HTR-8/SVneo (cell line): ENCODE results near the gene RCBTB2.

ENCODE experiments used
- DNase-seq: peaks from one replicate; pipeline ENCODE4 v3.0.0; 2011; ENCODE audit warnings: low spot score, mixed read lengths; ENCODE audit not compliant: insufficient read length
- FAIRE-seq: peaks from 2 replicates; lab custom pipeline; 2011; peaks lifted over from hg19 to GRCh38; lab: Jason Lieb, UNC

Gene RCBTB2

DNA sequence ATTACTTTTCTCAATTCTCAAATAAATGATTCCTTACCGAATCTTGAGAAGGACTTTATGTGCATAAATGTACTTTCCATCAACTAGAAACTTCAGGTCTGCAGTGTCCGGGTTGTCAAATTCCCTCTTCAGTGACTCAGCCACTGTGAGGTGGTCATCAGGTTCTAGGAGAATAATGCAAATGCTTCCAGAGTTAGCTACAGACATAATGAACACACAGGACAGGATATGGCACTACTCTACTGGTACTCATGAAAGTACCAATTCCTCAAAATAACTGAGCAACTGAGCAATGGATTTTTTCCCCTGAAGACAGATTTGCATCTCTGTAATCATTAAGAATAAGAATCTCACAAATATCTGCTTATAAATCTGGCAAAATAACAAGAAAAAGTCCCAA is 31.2 kb downstream of the RCBTB2 start:
- FAIRE-seq = no peak
- no peak for DNase-seq

DNA sequence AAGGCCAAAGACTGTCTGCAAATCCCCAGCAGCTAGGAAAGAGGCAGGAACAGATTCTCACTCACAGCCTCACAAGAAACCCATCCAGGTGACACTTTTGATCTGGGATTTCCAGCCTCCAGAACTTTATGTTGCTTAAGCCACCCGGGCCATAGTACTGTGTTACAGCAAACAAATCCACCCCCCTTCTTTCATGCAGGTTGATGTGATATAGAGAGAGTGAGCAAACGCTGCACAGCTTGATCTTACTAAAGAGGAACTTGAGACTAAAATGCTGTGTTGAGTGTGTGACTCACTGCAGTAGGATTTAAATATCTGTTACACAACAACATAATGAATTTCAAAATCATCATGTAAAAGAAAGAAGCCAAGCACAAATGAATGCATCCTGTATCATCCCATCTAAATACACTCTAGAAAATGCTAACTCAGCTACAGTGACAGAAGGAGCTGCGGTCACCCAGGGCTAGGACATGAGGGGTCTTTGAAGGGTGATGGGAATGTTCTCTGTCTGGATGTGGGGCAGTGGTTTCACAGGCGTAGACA is 32.2 kb downstream of the RCBTB2 start:
- DNase-seq = peak; percentile 5
- FAIRE-seq = no peak

DNA sequence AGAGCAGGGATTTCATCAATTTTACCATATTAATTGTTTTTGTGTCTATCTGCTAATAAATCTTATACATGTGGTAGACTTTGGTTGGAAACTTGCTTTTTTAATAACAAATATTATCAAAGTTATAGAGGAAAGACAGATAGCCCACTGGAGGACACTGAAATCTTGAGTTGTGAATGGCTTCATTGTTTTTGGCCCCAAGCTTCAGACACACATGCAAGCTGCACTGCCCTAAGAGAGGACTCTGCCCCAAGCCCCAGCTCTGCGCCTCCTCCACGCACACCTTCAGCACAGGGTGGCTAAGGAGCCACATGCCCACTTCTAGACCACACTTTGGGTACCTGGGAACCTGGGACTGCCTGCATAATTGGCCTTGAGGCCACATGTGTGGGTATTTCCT is 35.2 kb downstream of the RCBTB2 start:
- no peak for FAIRE-seq
- no peak for DNase-seq

DNA sequence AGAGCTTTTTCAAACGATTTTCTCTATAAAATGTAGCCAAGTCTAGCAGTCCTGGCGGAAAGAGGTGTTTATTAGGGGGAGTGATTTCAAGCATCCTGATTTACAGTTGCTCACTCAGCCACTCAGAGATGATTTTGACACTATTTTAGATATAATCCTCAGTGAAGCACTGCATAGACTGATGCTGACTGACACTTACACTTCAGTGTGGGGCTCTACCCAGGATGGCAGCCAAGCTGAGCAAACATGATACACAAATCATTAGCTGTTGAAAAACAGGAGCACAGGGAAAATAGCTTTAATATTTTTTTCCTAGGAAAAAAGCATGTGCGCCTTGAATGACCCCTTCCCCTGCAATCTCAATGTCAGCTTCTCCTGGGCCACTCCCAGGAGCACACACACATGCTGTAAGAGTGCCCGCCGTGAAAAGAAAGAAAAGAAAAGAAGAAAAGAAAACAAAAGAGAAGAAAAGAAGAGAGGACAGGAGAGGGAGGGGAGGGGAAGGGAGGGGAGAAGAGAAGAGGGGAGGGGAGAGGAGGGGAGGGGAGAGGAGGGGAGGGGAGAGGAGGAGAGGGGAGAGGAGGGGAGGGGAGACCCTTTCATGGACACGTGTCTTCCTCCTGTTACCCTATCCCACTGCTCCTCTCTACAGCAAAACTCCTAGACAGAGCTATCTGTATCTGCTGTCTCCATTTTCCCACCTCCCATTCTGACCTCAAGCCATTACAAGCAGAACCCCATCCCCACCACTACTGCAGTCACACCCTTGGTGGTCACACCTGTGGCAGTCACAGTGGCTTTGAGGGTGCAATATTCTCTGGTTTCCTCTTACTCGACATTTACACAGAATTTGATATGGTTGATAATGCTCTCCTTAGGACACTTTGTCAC is 36.4 kb downstream of the RCBTB2 start:
- DNase-seq (no peak), FAIRE-seq (no peak)

GRCh38 chr13:48494874-48495273 is 38.0 kb downstream of the RCBTB2 start:
- no peak for FAIRE-seq
- DNase-seq = no peak

DNA sequence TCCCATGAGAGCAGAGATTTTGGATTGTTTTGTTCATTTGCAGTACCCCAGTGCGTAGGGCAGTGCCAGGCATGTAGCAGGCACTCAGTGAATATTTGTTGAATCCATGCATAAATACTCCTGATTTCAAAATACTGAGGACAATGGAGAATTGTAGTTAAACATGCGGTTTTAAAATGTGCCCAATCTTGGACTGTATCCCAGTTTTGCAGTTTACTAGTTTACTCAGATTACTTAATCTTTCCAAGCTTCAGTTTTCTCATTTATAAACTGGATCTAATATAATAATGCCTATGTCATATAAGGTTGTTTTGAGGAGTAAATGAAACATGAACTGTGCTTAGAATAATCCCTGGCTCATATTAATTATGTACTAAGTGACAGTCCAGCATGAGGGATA is 39.0 kb downstream of the RCBTB2 start:
- DNase-seq (no peak), FAIRE-seq (no peak)

GRCh38 chr13:48493066-48493765 is 39.7 kb downstream of the RCBTB2 start:
- no peak for FAIRE-seq
- DNase-seq = no peak

- no peak for DNase-seq
- no peak for FAIRE-seq
These were observed 40.3 kb downstream of the RCBTB2 start for GRCh38 chr13:48492470-48493065.

GRCh38 chr13:48492096-48492440 is 40.8 kb downstream of the RCBTB2 start:
- FAIRE-seq (no peak), DNase-seq (no peak)

GRCh38 chr13:48491423-48492095 is 41.3 kb downstream of the RCBTB2 start:
- FAIRE-seq (no peak), DNase-seq (no peak)

- FAIRE-seq = no peak
- no peak for DNase-seq
These were observed 42.6 kb downstream of the RCBTB2 start for GRCh38 chr13:48490241-48490640.

GRCh38 chr13:48489666-48490065 is 43.2 kb downstream of the RCBTB2 start:
- DNase-seq (no peak), FAIRE-seq (no peak)

DNA sequence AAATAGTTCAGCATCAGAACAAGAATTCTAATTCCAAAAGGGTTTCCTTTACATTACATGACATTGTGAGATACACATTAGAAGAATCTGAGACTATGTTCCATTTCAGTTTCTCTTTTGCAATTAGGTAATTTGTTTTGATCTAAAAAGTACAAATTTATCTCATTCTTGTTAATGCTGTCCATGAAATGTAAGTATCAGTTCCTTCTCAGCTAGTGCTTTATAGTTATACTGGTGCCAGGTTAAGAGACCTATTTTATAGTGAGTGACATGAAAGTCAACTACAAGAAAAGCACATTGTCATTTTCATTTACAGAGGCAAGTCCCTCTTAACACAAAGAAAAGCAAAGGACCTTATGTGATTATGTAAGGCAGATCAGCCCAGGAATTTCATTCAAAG is 43.9 kb downstream of the RCBTB2 start:
- FAIRE-seq = no peak

DNA sequence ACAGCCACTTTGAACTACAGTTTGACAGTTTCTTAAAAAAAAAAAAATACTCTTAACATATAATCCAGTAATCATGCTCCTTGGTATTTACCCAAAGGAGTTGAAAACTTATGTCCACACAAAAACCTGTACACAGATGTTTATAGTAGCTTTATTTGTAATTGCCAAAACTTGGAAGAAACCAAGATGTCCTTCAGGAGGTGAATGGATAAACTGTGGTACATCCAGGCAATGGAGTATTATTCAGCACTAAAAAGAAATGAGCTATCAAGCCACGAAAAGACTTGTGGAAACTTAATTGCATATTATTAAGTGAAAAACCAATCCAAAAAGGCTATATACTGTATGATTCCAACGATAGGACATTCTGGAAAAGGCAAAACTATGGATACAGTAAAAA is 44.9 kb downstream of the RCBTB2 start:
- DNase-seq = no peak

More for the DNA sequence above, 43.9 kb downstream of the RCBTB2 start:
- no peak for DNase-seq

DNA sequence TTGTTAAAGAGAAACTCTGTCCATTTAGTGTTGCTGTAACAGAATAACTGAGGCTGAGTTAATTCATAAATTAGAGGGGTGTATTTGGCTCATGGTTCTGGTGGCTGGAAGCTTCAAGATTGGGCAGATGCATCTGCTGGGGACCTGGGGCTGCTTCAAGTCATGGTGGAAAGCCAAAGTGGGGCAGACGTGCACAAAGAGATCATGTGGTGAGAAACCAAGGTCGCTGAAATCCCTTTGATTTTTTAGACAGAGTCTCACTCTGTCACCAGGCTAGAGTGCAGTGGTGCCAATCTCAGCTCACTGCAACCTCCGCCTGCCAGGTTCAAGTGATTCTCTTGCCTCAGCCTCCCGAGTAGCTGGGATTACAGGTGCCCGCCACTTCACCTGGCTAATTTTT is 46.0 kb downstream of the RCBTB2 start:
- DNase-seq (no peak), FAIRE-seq (no peak)

More for the DNA sequence above, 44.9 kb downstream of the RCBTB2 start:
- FAIRE-seq = no peak

DNA sequence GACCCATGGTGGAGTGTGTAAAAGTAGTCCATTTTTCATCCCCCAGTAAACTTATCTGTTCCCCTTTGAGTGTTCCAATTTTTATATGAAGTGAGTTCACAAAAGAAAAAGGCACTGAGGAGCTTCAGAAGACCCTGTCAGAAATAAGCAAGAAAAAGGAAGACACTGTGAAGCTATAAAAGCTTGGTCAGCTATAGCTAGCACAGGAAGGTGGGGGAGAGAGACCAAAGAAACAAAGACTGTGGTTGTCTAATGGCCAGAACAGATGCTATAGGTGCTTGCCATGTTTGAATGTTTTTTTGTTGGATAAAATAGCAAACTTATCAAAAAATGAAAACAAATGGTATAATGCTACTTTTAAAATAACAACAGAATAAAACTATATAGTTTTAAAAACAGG is 46.5 kb downstream of the RCBTB2 start:
- no peak for FAIRE-seq

GRCh38 chr13:48485432-48485831 is 47.4 kb downstream of the RCBTB2 start:
- FAIRE-seq (no peak), DNase-seq (no peak)

More for the DNA sequence above, 46.5 kb downstream of the RCBTB2 start:
- no peak for DNase-seq

GRCh38 chr13:48483575-48483974 is 49.3 kb downstream of the RCBTB2 start:
- FAIRE-seq (no peak), DNase-seq (no peak)

DNA sequence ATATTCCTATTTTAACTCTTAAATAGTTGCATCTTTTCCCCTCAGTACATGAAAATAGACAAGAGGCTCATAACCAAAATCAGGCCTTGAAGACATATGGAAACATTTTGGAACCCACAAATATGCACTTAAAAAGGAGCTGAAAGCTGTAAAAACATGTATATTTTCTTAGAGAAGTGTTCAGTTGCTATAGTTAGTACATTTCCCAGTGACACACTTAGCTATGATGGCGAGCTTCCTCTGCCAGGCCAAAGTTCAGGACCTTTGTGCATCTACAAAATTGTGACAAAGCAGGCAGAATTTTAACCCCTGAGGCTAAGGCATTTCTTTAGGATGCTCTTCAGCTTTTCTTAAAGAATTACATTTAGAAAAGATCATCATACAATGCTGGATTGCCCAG is 54.5 kb downstream of the RCBTB2 start:
- FAIRE-seq (no peak), DNase-seq (no peak)

- FAIRE-seq (no peak), DNase-seq (no peak)
These were observed 55.6 kb downstream of the RCBTB2 start for GRCh38 chr13:48477191-48477855.
